Measurements from ENCODE around the gene ALK.

DNA sequence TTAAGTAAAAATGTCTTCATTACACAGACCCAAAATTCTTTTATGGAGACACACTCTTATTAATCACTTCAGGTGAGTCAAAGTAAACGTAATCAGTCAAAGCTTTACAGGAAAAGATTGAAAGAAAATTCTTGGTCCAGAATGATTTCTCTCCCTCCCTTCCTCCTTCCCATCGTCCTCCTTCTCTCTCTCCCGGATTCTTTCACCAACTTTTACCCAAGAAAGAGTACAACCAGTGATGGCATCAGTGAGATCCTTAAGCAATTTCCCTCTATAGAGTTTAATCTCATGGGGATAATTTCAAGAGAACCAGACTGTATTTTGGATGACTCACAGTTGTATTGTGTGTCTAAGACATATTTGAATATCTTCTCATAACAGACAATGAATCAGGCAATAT, 258.1 kb downstream of the ALK start:
- TF ChIP-seq, protein P1, sequence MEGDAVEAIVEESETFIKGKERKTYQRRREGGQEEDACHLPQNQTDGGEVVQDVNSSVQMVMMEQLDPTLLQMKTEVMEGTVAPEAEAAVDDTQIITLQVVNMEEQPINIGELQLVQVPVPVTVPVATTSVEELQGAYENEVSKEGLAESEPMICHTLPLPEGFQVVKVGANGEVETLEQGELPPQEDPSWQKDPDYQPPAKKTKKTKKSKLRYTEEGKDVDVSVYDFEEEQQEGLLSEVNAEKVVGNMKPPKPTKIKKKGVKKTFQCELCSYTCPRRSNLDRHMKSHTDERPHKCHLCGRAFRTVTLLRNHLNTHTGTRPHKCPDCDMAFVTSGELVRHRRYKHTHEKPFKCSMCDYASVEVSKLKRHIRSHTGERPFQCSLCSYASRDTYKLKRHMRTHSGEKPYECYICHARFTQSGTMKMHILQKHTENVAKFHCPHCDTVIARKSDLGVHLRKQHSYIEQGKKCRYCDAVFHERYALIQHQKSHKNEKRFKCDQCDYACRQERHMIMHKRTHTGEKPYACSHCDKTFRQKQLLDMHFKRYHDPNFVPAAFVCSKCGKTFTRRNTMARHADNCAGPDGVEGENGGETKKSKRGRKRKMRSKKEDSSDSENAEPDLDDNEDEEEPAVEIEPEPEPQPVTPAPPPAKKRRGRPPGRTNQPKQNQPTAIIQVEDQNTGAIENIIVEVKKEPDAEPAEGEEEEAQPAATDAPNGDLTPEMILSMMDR (IDR thresholded peaks at IDR 0.05; ENCODE audit: borderline replicate concordance, extremely low read depth, low read length, poor library complexity, severe bottlenecking) = no peak
- TF ChIP-seq EZH2 (IDR thresholded peaks at IDR 0.05; ENCODE audit: borderline replicate concordance, low read depth, low read length, severe bottlenecking) = no peak

Measured in DND-41 (cell line).